GM19467 (cell line): Measurements from ENCODE around the gene SEC31A.
"Not testable (repeated sequence)": the region's sequence is repeated elsewhere in the genome, so short reads cannot be mapped to it uniquely, and the experiment has no call there.

Experiments
- ATAC-seq: cut with Tn5 transposase; IDR thresholded peaks from one replicate; pipeline ENCODE4 v1.9.1; 2021; ENCODE audit warnings: mild to moderate bottlenecking, moderate library complexity; ENCODE audit not compliant: unreplicated experiment

Gene SEC31A, protein sequence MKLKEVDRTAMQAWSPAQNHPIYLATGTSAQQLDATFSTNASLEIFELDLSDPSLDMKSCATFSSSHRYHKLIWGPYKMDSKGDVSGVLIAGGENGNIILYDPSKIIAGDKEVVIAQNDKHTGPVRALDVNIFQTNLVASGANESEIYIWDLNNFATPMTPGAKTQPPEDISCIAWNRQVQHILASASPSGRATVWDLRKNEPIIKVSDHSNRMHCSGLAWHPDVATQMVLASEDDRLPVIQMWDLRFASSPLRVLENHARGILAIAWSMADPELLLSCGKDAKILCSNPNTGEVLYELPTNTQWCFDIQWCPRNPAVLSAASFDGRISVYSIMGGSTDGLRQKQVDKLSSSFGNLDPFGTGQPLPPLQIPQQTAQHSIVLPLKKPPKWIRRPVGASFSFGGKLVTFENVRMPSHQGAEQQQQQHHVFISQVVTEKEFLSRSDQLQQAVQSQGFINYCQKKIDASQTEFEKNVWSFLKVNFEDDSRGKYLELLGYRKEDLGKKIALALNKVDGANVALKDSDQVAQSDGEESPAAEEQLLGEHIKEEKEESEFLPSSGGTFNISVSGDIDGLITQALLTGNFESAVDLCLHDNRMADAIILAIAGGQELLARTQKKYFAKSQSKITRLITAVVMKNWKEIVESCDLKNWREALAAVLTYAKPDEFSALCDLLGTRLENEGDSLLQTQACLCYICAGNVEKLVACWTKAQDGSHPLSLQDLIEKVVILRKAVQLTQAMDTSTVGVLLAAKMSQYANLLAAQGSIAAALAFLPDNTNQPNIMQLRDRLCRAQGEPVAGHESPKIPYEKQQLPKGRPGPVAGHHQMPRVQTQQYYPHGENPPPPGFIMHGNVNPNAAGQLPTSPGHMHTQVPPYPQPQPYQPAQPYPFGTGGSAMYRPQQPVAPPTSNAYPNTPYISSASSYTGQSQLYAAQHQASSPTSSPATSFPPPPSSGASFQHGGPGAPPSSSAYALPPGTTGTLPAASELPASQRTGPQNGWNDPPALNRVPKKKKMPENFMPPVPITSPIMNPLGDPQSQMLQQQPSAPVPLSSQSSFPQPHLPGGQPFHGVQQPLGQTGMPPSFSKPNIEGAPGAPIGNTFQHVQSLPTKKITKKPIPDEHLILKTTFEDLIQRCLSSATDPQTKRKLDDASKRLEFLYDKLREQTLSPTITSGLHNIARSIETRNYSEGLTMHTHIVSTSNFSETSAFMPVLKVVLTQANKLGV

GRCh38 chr4:82890901-82891706, at the start of gene SEC31A:
Gene SEC31A, minus strand, starts transcription at chr4:82891153. Its CDS starts 9,217 bp downstream, at chr4:82881936.
- peak; percentile 94 for ATAC-seq

- ATAC-seq, result no peak
Observed at GRCh38 chr4:82939414-82939813, 48.5 kb upstream of the SEC31A start.

DNA sequence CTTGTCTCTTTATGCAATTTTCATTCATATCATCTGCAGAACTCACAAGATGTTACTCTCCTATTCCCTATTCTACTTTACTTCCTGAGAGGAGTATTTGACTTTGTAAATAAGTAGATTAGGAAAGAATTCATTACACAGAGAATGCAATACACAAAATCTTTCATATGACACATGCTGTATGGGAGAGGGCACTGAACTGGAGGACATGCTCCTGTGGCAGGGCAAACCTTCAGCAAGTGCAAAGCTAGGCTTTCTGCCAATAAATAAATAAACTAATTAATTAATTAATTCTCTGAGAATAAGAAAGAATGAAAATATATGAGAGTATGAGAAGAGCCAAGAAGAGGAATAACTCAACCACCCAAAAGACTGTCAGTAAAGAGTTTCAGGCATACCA, 43.5 kb upstream of the SEC31A start:
- ATAC-seq, result no peak

- ATAC-seq, result no peak
Observed at GRCh38 chr4:82930848-82931755, 40.1 kb upstream of the SEC31A start.

- ATAC-seq, result no peak
Observed at GRCh38 chr4:82921795-82922194, 30.8 kb upstream of the SEC31A start.

- ATAC-seq, result no peak
Observed at GRCh38 chr4:82919386-82919785, 28.4 kb upstream of the SEC31A start.

- ATAC-seq, result no peak
Observed at GRCh38 chr4:82918091-82918490, 27.1 kb upstream of the SEC31A start.

DNA sequence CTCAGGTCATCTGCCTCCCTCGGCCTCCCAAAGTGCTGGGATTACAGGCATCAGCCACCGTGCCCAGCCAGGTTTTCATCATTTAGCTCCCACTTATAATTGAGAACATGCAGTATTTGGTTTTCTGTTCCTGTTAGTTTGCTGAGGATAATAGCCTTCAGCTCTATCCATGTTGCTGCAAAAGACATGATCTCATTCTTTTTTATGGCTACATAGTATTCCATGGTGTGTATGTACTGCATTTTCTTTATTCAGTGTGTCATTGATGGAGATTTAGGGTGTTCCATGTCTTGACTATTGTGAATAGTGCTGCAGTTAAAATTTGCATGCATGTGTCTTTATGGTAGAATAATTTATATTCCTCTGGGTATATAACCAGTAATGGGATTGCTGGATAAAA, 23.0 kb upstream of the SEC31A start:
- not testable (repeated sequence) for ATAC-seq

GRCh38 chr4:82913305-82913704, 22.4 kb upstream of the SEC31A start:
- no peak for ATAC-seq

- no peak for ATAC-seq
Observed at GRCh38 chr4:82909326-82909725, 18.4 kb upstream of the SEC31A start.

DNA sequence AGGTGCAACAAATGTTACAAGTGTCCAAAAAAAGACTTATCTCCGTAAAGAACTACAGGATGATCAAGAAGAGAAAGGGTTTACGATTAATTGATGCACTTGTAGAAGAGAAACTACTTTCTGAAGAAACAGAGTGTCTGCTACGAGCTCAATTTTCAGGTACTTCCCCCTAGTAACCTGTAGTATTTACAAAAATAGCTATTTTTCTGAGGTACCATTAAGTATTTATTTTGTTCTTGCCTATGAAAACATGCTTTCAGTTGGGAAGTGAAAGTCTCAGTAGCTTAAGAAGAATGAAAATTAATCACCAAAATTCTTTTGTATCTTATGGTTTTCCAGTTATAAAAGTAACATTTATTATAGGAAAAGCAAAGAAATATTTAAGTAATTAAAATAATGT, 15.5 kb upstream of the SEC31A start:
- ATAC-seq, result peak; percentile 47

DNA sequence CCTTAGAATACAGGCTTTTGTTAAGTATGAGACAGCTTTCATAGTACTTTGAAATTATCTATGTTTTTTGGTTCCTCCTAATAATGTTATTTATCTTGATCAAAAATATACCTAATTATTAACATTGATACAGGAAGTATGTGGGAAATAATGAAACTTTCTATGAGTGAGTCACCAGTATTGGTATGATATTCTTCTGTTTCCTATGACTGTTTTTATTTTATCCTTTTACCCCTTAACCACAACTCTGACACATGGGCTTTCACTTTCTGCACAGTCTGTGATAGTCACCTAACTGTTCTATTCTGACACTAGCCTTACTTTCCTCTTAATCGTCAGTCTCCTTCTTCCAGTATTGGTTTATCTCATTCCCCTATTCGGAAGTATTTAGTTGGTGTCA, 14.3 kb upstream of the SEC31A start:
- ATAC-seq, result peak; percentile 50

GRCh38 chr4:82903737-82904136, 12.8 kb upstream of the SEC31A start:
- ATAC-seq, result no peak

- ATAC-seq, result no peak
Observed at GRCh38 chr4:82901183-82901718, 10.3 kb upstream of the SEC31A start.

DNA sequence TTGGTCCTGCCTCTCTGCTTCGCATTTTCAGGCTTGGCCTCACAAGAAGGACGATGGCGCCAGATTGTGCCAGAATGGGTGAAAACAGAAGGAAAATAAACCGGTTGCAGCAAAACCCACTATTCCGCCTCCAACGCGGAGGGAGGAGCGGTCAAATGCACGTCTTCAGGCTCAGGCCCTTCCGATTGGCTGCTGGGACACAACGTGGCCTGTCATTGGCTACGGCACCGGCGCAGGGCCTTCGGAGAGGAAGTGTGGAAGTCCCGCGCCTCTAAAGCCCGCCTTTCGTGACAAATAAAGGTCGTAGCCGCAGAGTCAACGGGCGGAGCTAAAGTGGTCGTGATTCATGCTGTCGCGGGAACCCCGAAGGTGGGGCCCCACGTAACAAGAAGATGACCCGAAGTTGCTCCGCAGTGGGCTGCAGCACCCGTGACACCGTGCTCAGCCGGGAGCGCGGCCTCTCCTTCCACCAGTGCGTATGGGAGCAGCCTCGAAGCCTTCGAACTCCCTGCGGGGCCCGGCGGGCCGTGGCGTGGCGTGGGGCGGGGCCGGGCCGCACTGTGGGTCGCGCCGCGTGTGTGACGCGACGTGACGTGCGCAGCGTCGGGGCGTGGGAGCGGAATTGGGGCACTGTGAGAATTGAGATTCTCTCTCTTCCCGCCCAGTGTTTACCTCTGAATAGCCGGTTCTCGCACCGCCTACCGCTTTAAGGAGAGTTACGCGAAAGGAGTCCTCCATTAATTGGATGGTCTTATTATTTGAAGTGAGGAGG, 9.6 kb upstream of the SEC31A start, which contains the start of gene THAP9:
Gene THAP9 (plus strand): TSS at position 325 of the 772 bp plus-strand sequence. CDS start 68 bp downstream, at position 393.
- peak; percentile 90 for ATAC-seq

- peak; percentile 3 for ATAC-seq
Observed at GRCh38 chr4:82900066-82900410, 9.1 kb upstream of the SEC31A start.

- ATAC-seq, result no peak
Observed at GRCh38 chr4:82899374-82900065, 8.6 kb upstream of the SEC31A start.
